Measurements from ENCODE around the gene B4GALNT4. TPM values are rescaled to one million over a fixed set of nuclear protein-coding genes. Genes with fewer than 3 reads are reported as not detected.
"Not testable (repeated sequence)": the region's sequence is repeated elsewhere in the genome, so short reads cannot be mapped to it uniquely, and the experiment has no call there.

B4GALNT4 gene
- total RNA-seq, 1 donor from 2014 or later: 201 TPM

DNA sequence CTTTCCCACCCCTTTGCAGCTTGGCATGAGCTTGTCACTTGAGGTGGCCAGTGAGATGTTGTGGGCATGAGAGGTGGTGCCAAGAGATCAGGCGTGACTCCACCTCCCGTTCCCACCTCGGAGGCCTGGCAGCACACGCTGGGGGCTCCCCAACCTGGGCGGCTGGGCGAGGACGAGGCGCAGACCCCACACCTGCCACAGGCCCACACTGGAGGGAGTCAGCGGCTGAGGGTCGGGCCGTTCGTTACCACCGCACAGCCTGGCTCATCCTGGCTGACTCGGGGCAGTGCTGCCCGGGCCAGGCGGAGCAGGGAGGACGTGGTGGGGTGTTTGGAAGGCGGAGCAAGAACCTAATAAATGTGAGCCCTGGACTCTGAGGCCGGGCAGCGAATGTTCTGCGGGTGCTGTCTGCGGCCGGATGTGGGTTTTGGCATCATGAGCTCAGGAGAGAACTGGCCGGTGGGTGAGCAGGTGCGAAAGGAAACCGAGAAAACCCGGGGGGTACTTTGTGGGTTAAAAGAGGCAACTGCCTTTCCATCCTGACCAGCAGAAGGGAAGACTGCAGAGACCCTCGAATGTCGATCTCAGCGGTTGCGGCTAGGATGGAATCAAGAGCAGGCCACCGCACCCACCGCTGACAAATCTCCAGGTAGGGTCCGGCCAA, 38.5 kb upstream of the B4GALNT4 start:
- TF ChIP-seq, protein P1, sequence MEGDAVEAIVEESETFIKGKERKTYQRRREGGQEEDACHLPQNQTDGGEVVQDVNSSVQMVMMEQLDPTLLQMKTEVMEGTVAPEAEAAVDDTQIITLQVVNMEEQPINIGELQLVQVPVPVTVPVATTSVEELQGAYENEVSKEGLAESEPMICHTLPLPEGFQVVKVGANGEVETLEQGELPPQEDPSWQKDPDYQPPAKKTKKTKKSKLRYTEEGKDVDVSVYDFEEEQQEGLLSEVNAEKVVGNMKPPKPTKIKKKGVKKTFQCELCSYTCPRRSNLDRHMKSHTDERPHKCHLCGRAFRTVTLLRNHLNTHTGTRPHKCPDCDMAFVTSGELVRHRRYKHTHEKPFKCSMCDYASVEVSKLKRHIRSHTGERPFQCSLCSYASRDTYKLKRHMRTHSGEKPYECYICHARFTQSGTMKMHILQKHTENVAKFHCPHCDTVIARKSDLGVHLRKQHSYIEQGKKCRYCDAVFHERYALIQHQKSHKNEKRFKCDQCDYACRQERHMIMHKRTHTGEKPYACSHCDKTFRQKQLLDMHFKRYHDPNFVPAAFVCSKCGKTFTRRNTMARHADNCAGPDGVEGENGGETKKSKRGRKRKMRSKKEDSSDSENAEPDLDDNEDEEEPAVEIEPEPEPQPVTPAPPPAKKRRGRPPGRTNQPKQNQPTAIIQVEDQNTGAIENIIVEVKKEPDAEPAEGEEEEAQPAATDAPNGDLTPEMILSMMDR (conservative IDR thresholded peaks at IDR 0.05): no peak
- H3K4me1 Mint-ChIP-seq: peaks cover 48% of the 10 kb centered on the region

DNA sequence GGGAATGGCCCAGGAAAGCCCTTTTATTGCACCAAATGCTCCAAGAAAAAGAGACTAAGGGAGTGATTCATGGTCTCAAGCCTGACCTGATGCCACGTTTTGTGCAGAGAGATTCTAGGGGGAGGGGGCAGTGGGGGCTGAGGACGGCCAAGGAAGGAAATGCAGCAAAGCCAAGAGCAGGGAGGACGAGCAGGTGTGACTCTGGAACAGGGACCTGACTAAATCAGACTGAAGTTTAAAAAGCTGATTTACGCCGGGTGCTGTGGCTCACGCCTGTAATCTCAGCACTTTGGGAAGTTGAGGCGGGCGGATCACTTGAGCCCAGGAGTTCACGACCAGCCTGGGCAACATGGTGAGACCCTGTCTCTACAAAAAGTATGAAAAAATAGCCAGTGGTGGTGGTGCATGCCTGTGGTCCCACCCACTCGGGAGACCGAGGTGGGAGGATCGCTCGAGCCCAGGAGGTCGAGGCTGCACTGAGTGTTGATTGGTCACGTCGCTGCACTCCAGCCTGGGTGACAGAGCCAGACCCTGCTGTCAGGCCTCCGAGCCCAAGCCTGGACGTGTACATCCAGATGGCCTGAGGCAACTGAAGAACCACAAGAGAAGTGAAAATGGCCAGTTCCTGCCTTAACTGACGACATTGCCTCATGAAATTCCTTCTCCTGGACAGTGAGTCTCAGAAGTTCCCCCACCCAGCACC, 37.8 kb upstream of the B4GALNT4 start:
- Mint-ChIP-seq H3K36me3 (ENCODE audit: low read depth) (no peaks in the 10 kb centered on the region), H3K4me1 (peaks cover 50% of the 10 kb centered on the region), H3K9me3 (no peaks in the 10 kb centered on the region), H3K4me3 (no peak overlapping the region), H3K27ac (ENCODE audit: unreplicated experiment) (no peak overlapping the region), H3K27me3 (ENCODE audit: low read depth) (no peaks in the 10 kb centered on the region)
- TF ChIP-seq, protein P1 (conservative IDR thresholded peaks at IDR 0.05): no peak
- no peak for DNase-seq (ENCODE audit: low read depth, low spot score)

More for the DNA sequence above, 38.5 kb upstream of the B4GALNT4 start:
- H3K27ac Mint-ChIP-seq (ENCODE audit: unreplicated experiment): no peak overlapping the region
- H3K9me3 Mint-ChIP-seq: no peaks in the 10 kb centered on the region
- no peak for DNase-seq (ENCODE audit: low read depth, low spot score)
- H3K4me3 Mint-ChIP-seq: no peak overlapping the region
- H3K36me3 Mint-ChIP-seq (ENCODE audit: low read depth): no peaks in the 10 kb centered on the region
- H3K27me3 Mint-ChIP-seq (ENCODE audit: low read depth): no peaks in the 10 kb centered on the region

DNA sequence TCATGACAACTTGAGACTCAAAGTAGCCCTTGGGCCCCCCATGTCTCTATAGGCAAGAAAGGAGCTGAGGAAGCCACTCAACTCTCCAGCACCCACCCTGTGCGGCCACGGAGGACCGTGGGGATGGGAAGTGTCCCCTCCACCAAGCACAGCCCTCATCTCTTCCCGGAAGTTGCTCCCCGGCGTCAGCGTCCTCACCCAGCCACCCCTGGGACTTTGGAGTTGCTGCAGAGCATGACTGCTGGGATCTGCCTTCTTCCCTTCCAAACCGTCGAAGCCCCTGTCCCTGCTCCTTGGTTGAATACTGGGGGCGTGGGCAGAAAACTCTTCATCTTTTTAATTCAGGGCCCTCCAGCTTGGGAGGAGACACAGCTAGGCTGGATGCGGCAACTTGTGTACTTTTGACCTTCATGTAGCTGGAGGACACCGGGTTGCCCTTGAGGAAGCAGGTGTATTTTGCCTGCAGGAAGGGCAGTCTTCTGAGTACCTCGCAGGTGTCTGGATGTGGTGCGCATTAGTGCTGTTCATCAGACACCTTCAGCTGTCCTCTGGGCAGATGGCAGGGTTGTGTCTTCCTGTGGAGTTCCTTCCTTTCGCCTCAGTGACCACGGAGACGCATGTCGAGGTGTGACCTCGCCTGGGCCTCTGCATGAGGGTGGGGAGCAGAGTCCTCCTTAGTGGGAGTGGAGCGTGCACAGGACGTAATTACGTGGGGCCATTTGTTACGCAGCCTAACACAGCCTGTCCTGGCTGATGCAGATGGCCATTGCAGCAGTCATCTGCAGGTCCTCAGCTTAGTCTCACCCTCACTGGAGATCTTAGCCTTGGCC, 36.4 kb upstream of the B4GALNT4 start:
- no peak for DNase-seq (ENCODE audit: low read depth, low spot score)
- Mint-ChIP-seq H3K9me3 (no peaks in the 10 kb centered on the region), H3K4me3 (no peak overlapping the region), H3K27me3 (ENCODE audit: low read depth) (no peaks in the 10 kb centered on the region), H3K36me3 (ENCODE audit: low read depth) (no peaks in the 10 kb centered on the region), H3K4me1 (peaks cover 52% of the 10 kb centered on the region), H3K27ac (ENCODE audit: unreplicated experiment) (no peak overlapping the region)
- TF ChIP-seq, protein P1 (conservative IDR thresholded peaks at IDR 0.05): no peak

DNA sequence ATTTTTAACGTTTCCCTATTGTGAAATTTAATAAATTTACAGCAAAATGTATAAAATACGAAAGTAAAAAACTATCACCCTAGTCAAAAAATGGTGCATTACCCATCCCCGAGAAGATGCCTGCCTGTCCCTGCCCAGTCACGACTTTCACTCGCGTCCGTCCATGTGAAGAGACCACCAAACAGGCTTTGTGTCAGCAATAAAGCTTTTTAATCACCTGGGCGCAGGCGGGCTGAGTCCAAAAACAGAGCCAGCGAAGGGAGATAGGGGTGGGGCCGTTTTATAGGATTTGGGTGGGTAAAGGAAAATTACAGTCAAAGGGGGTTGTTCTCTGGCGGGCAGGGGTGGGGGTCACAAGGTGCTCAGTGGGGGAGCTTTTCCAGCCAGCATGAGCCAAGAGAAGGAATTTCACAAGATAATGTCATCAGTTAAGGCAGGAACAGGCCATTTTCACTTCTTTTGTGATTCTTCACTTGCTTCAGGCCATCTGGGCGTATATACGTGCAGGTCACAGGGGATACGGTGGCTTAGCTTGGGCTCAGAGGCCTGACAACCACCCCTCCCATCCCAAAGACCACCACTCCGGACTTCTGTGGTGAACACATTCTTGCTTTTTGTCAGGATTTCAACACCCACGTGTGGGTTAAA, 35.6 kb upstream of the B4GALNT4 start:
- H3K4me3 Mint-ChIP-seq: peak overlapping the region; percentile 42

DNA sequence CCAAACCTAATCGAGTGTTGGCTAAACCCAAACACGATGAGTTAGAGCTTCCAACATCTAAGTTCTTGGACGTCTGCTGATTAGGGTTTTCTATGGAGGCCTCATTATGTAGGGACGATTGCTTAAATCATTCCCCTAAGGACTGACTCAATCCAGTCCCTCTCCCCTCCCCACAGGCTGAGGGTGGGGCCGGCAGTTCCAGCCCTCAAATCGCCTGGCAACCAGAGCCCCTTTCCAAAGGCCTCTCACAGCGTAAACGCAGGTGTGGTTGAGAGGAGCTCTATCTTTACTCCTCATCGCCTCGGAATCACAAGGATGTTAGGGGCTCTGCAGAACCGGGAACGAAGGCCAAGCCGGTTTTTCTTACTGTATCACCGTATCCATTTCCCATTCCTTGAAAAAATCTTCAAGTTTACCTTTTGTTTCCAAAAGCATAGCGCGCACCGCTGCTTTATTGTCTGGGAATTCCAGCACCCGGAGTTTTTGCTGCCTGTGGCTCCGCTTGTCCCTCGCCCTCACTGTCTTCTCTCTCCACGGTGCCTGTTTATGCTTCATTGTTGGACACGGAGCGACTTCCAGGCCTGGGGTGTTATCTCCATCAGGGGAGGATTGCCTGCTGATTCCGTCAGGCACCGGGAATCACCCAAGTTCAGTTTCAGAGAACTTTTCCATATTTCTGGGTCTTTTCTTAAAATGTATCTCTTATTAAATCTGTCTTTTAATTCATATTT, 34.9 kb upstream of the B4GALNT4 start:
- H3K27me3 Mint-ChIP-seq (ENCODE audit: low read depth): no peaks in the 10 kb centered on the region
- H3K9me3 Mint-ChIP-seq: no peaks in the 10 kb centered on the region
- H3K36me3 Mint-ChIP-seq (ENCODE audit: low read depth): no peaks in the 10 kb centered on the region
- TF ChIP-seq, protein P1 (conservative IDR thresholded peaks at IDR 0.05): no peak
- no peak for DNase-seq (ENCODE audit: low read depth, low spot score)
- peak overlapping the region; percentile 97 for H3K27ac Mint-ChIP-seq (ENCODE audit: unreplicated experiment)
- H3K4me1 Mint-ChIP-seq: peaks cover 47% of the 10 kb centered on the region
- peak overlapping the region; percentile 42 for H3K4me3 Mint-ChIP-seq

More for the DNA sequence above, 35.6 kb upstream of the B4GALNT4 start:
- Mint-ChIP-seq H3K4me1 (peaks cover 52% of the 10 kb centered on the region), H3K27ac (ENCODE audit: unreplicated experiment) (peak overlapping the region; percentile 64)
- not testable (repeated sequence) for H3K27me3 Mint-ChIP-seq (ENCODE audit: low read depth); H3K9me3 Mint-ChIP-seq; DNase-seq (ENCODE audit: low read depth, low spot score); H3K36me3 Mint-ChIP-seq (ENCODE audit: low read depth)

Measured in neural crest cell (in vitro differentiated cells).